Central memory CD8-positive, alpha-beta T cell (primary cell): ENCODE results near the gene ARMH3.

Experiments
- ATAC-seq: fragments of 150-1000 bp; cut with Tn5 transposase; replicated peaks from 2 replicates; pipeline ENCODE4 v1.10.0; 2022; ENCODE audit warnings: mild to moderate bottlenecking, moderate FRiP score, moderate number of reproducible peaks; ENCODE audit not compliant: poor library complexity, severe bottlenecking; ENCODE audit errors: extremely low read depth
- DNase-seq, 2 donors: peaks; one replicate each; pipeline ENCODE4 v3.0.0; 2021; ENCODE audit warnings: low spot score in 2 of 2
- H3K27ac Mint-ChIP-seq: one replicate; pipeline ENCODE4 v1.8.0; 2022; ENCODE audit warnings: low read depth, mild to moderate bottlenecking, moderate library complexity, mixed read lengths
- H3K27me3 Mint-ChIP-seq: one replicate; pipeline ENCODE4 v1.8.0; 2022; ENCODE audit warnings: mixed read lengths
- H3K36me3 Mint-ChIP-seq: one replicate; pipeline ENCODE4 v1.8.0; 2022; ENCODE audit warnings: mild to moderate bottlenecking, moderate library complexity, mixed read lengths; ENCODE audit not compliant: insufficient read depth
- H3K4me1 Mint-ChIP-seq: one replicate; pipeline ENCODE4 v1.8.0; 2022; ENCODE audit warnings: mixed read lengths
- H3K4me3 Mint-ChIP-seq: one replicate; pipeline ENCODE4 v1.8.0; 2022; ENCODE audit warnings: mild to moderate bottlenecking, moderate library complexity, mixed read lengths
- H3K9me3 Mint-ChIP-seq: one replicate; pipeline ENCODE4 v1.8.0; 2022; ENCODE audit warnings: mixed read lengths

Gene ARMH3

GRCh38 chr10:101919026-101919770 lies 136.8 kb downstream of the ARMH3 start:
- peaks cover 8% of the 10 kb centered on the region for H3K36me3 Mint-ChIP-seq
- no peak overlapping the region for H3K4me3 Mint-ChIP-seq
- no peaks in the 10 kb centered on the region for H3K27me3 Mint-ChIP-seq
- peaks cover 11% of the 10 kb centered on the region for H3K4me1 Mint-ChIP-seq
- no peak for DNase-seq
- no peaks in the 10 kb centered on the region for H3K9me3 Mint-ChIP-seq
- no peak for ATAC-seq
- H3K27ac Mint-ChIP-seq, result peak overlapping the region; percentile 4

- Mint-ChIP-seq H3K9me3 (no peaks in the 10 kb centered on the region), H3K4me1 (no peaks in the 10 kb centered on the region), H3K27me3 (no peaks in the 10 kb centered on the region), H3K27ac (no peak overlapping the region), H3K4me3 (no peak overlapping the region), H3K36me3 (peaks cover 19% of the 10 kb centered on the region)
- ATAC-seq (no peak), DNase-seq (no peak)
These were observed 143.3 kb downstream of the ARMH3 start for GRCh38 chr10:101912561-101913179.

GRCh38 chr10:101906586-101907183 lies 149.3 kb downstream of the ARMH3 start:
- Mint-ChIP-seq H3K9me3 (no peaks in the 10 kb centered on the region), H3K4me1 (peaks cover under 1% of the 10 kb centered on the region), H3K36me3 (peaks cover 17% of the 10 kb centered on the region), H3K4me3 (no peak overlapping the region), H3K27me3 (no peaks in the 10 kb centered on the region), H3K27ac (no peak overlapping the region)
- DNase-seq (no peak), ATAC-seq (no peak)

GRCh38 chr10:101905251-101905650 lies 150.7 kb downstream of the ARMH3 start:
- ATAC-seq, result no peak
- H3K36me3 Mint-ChIP-seq, result peaks cover 8% of the 10 kb centered on the region
- no peak overlapping the region for H3K27ac Mint-ChIP-seq
- H3K4me3 Mint-ChIP-seq, result no peak overlapping the region
- no peaks in the 10 kb centered on the region for H3K27me3 Mint-ChIP-seq
- peaks cover 11% of the 10 kb centered on the region for H3K4me1 Mint-ChIP-seq
- no peak for DNase-seq
- H3K9me3 Mint-ChIP-seq, result no peaks in the 10 kb centered on the region

GRCh38 chr10:101903827-101904550 lies 152.0 kb downstream of the ARMH3 start:
- Mint-ChIP-seq H3K27me3 (no peaks in the 10 kb centered on the region), H3K4me1 (peaks cover 19% of the 10 kb centered on the region), H3K27ac (no peak overlapping the region), H3K36me3 (peaks cover 4% of the 10 kb centered on the region), H3K4me3 (no peak overlapping the region), H3K9me3 (no peaks in the 10 kb centered on the region)
- DNase-seq, result no peak
- ATAC-seq, result no peak

GRCh38 chr10:101902820-101903145 lies 153.2 kb downstream of the ARMH3 start:
- Mint-ChIP-seq H3K4me3 (no peak overlapping the region), H3K27me3 (no peaks in the 10 kb centered on the region), H3K9me3 (no peaks in the 10 kb centered on the region), H3K27ac (no peak overlapping the region), H3K36me3 (peaks cover 4% of the 10 kb centered on the region), H3K4me1 (peaks cover 22% of the 10 kb centered on the region)
- no peak for DNase-seq
- no peak for ATAC-seq

GRCh38 chr10:101902032-101902819 lies 153.7 kb downstream of the ARMH3 start:
- Mint-ChIP-seq H3K4me3 (no peak overlapping the region), H3K36me3 (peaks cover 4% of the 10 kb centered on the region), H3K4me1 (peaks cover 22% of the 10 kb centered on the region), H3K9me3 (no peaks in the 10 kb centered on the region), H3K27ac (no peak overlapping the region), H3K27me3 (no peaks in the 10 kb centered on the region)
- ATAC-seq, result no peak
- no peak for DNase-seq

GRCh38 chr10:101901340-101901739 lies 154.6 kb downstream of the ARMH3 start:
- Mint-ChIP-seq H3K27me3 (no peaks in the 10 kb centered on the region), H3K27ac (no peak overlapping the region), H3K9me3 (no peaks in the 10 kb centered on the region), H3K4me1 (peaks cover 22% of the 10 kb centered on the region), H3K36me3 (peaks cover 6% of the 10 kb centered on the region), H3K4me3 (no peak overlapping the region)
- no peak for DNase-seq
- peak; percentile 52 for ATAC-seq

GRCh38 chr10:101897633-101898032 lies 158.3 kb downstream of the ARMH3 start:
- ATAC-seq (no peak), DNase-seq (no peak)
- H3K9me3 Mint-ChIP-seq, result no peaks in the 10 kb centered on the region
- no peak overlapping the region for H3K4me3 Mint-ChIP-seq
- H3K27ac Mint-ChIP-seq, result no peak overlapping the region
- H3K4me1 Mint-ChIP-seq, result peaks cover 22% of the 10 kb centered on the region
- H3K36me3 Mint-ChIP-seq, result peaks cover 10% of the 10 kb centered on the region
- H3K27me3 Mint-ChIP-seq, result no peaks in the 10 kb centered on the region

GRCh38 chr10:101896225-101896877 lies 159.6 kb downstream of the ARMH3 start:
- Mint-ChIP-seq H3K4me3 (no peak overlapping the region), H3K27ac (peak overlapping the region; percentile 48), H3K9me3 (no peaks in the 10 kb centered on the region), H3K4me1 (peaks cover 18% of the 10 kb centered on the region), H3K36me3 (peaks cover 8% of the 10 kb centered on the region), H3K27me3 (no peaks in the 10 kb centered on the region)
- ATAC-seq (no peak), DNase-seq (no peak)

- Mint-ChIP-seq H3K36me3 (peaks cover 8% of the 10 kb centered on the region), H3K4me3 (no peak overlapping the region), H3K27me3 (no peaks in the 10 kb centered on the region), H3K4me1 (peaks cover 12% of the 10 kb centered on the region), H3K9me3 (no peaks in the 10 kb centered on the region), H3K27ac (peak overlapping the region; percentile 48)
- ATAC-seq (no peak), DNase-seq (no peak)
These were observed 160.2 kb downstream of the ARMH3 start for GRCh38 chr10:101895781-101896180.

- peaks cover 8% of the 10 kb centered on the region for H3K36me3 Mint-ChIP-seq
- H3K27ac Mint-ChIP-seq, result no peak overlapping the region
- no peak for DNase-seq
- no peak overlapping the region for H3K4me3 Mint-ChIP-seq
- H3K4me1 Mint-ChIP-seq, result peaks cover 14% of the 10 kb centered on the region
- ATAC-seq, result no peak
- no peaks in the 10 kb centered on the region for H3K27me3 Mint-ChIP-seq
- H3K9me3 Mint-ChIP-seq, result no peaks in the 10 kb centered on the region
These were observed 161.2 kb downstream of the ARMH3 start for GRCh38 chr10:101894742-101895141.
